Kidney glomerular epithelial cell (primary cell): ENCODE data around the gene PHF3.

Experiments
- DNase-seq: peaks from one replicate; lab custom pipeline; 2025; lab: John Stamatoyannopoulos, UW

Gene PHF3

DNA sequence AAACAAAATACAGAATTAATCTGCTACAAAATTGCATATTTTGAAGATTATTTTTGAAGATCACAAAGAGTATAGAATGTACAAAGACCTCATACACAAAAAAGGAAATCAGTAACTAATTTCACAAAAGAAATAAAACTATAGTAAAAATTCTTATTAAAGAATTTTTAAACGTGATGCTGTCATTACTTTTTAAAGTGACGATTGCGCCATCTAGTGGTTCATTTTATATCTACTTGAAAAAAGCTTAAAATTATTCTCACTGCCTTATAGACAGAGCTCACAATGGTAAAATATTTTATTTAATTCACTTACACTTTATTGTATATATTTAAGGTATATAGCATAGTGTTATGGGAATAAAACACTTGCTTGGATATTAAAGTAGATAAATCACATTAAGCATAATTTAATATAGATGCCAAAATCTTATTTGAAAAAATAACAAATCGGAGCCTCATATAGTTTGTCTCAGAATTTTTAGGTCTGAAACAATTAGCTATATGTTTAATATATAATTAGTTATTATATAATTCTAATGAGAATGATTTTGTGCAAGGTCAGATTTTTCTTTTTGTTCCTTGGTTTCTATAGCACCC lies 128.8 kb downstream of the PHF3 start:
- peak; percentile 44 for DNase-seq
